ENCODE results near the gene HPRT1.
A peak's percentile ranks its signal among the peaks of the same experiment; 100 is the strongest.

HPRT1 gene

GRCh38 chrX:134544135-134544512 lies 84.2 kb downstream of the HPRT1 start:
- no peaks in the 10 kb centered on the region for H3K9me3 Mint-ChIP-seq (ENCODE audit: low read depth)
- peaks cover 18% of the 10 kb centered on the region for H3K4me1 Mint-ChIP-seq (ENCODE audit: low read depth)
- H3K27me3 Mint-ChIP-seq = peaks cover 13% of the 10 kb centered on the region
- H3K4me3 Mint-ChIP-seq = no peak overlapping the region
- no peaks in the 10 kb centered on the region for H3K36me3 Mint-ChIP-seq
- H3K27ac Mint-ChIP-seq = no peak overlapping the region

GRCh38 chrX:134544513-134545151 lies 84.7 kb downstream of the HPRT1 start:
- Mint-ChIP-seq H3K9me3 (ENCODE audit: low read depth) (no peaks in the 10 kb centered on the region), H3K4me1 (ENCODE audit: low read depth) (peaks cover 19% of the 10 kb centered on the region), H3K27me3 (peaks cover 14% of the 10 kb centered on the region), H3K4me3 (no peak overlapping the region), H3K36me3 (no peaks in the 10 kb centered on the region), H3K27ac (no peak overlapping the region)

- no peak overlapping the region for H3K27ac Mint-ChIP-seq
- H3K27me3 Mint-ChIP-seq = peaks cover 19% of the 10 kb centered on the region
- H3K9me3 Mint-ChIP-seq (ENCODE audit: low read depth) = no peaks in the 10 kb centered on the region
- H3K36me3 Mint-ChIP-seq = no peaks in the 10 kb centered on the region
- no peak overlapping the region for H3K4me3 Mint-ChIP-seq
- peaks cover 27% of the 10 kb centered on the region for H3K4me1 Mint-ChIP-seq (ENCODE audit: low read depth)
Measured at GRCh38 chrX:134545510-134545909, 85.5 kb downstream of the HPRT1 start.

- Mint-ChIP-seq H3K4me1 (ENCODE audit: low read depth) (peaks cover 30% of the 10 kb centered on the region), H3K9me3 (ENCODE audit: low read depth) (no peaks in the 10 kb centered on the region), H3K4me3 (no peak overlapping the region), H3K27me3 (peaks cover 19% of the 10 kb centered on the region), H3K27ac (no peak overlapping the region), H3K36me3 (no peaks in the 10 kb centered on the region)
Measured at GRCh38 chrX:134546187-134546586, 86.2 kb downstream of the HPRT1 start.

GRCh38 chrX:134547047-134547679 lies 87.2 kb downstream of the HPRT1 start:
- Mint-ChIP-seq H3K4me3 (no peak overlapping the region), H3K36me3 (no peaks in the 10 kb centered on the region), H3K27ac (no peak overlapping the region), H3K27me3 (peaks cover 19% of the 10 kb centered on the region), H3K4me1 (ENCODE audit: low read depth) (peaks cover 30% of the 10 kb centered on the region), H3K9me3 (ENCODE audit: low read depth) (no peaks in the 10 kb centered on the region)

GRCh38 chrX:134548257-134549201 lies 88.6 kb downstream of the HPRT1 start:
- H3K4me1 Mint-ChIP-seq (ENCODE audit: low read depth) = peaks cover 29% of the 10 kb centered on the region
- peaks cover 19% of the 10 kb centered on the region for H3K27me3 Mint-ChIP-seq
- no peaks in the 10 kb centered on the region for H3K9me3 Mint-ChIP-seq (ENCODE audit: low read depth)
- peak overlapping the region; percentile 75 for H3K27ac Mint-ChIP-seq
- H3K36me3 Mint-ChIP-seq = no peaks in the 10 kb centered on the region
- H3K4me3 Mint-ChIP-seq = peak overlapping the region; percentile 89

Measured in activated naive CD8-positive, alpha-beta T cell (primary cell).